MCF 10A (cell line): ENCODE measurements around the gene C11orf65. TPM values are rescaled to one million over a fixed set of nuclear protein-coding genes. Genes with fewer than 3 reads are reported as not detected.

Experiments
- BruUV-seq: library from RNA; stranded (reverse); fragments of 400-500 nt; replicated peaks from 2 replicates; lab custom pipeline; 2021; lab: Mats Ljungman, UMichigan
- CTCF ChIA-PET: fragments of 300-600 bp; sonication (Branson Sonifier 250); formaldehyde crosslinking; extraction: SDS; loops from one replicate; lab custom pipeline; 2021; ENCODE audit warnings: antibody characterized with exemption, inconsistent platforms; lab: Yijun Ruan, JAX
- POLR2A ChIA-PET: fragments of 300-600, 350-650 bp; sonication (Branson Sonifier 250); formaldehyde crosslinking; extraction: SDS; loops from one replicate; lab custom pipeline; 2020; ENCODE audit warnings: antibody characterized with exemption, inconsistent platforms; lab: Yijun Ruan, JAX
- DNase-seq: peaks from one replicate; pipeline ENCODE4 v3.0.0-alpha.2; 2018; ENCODE audit not compliant: unreplicated experiment
- H3K27ac Mint-ChIP-seq: one replicate; pipeline ENCODE4 v1.8.0; 2022; ENCODE audit warnings: mild to moderate bottlenecking, low read depth, mixed read lengths; ENCODE audit not compliant: unreplicated experiment
- H3K27me3 Mint-ChIP-seq: one replicate; pipeline ENCODE4 v1.8.0; 2022; ENCODE audit warnings: mixed read lengths; ENCODE audit not compliant: insufficient read depth, unreplicated experiment
- H3K36me3 Mint-ChIP-seq: one replicate; pipeline ENCODE4 v1.8.0; 2022; ENCODE audit warnings: mild to moderate bottlenecking, moderate library complexity, mixed read lengths; ENCODE audit not compliant: insufficient read depth, unreplicated experiment
- H3K4me1 Mint-ChIP-seq: one replicate; pipeline ENCODE4 v1.8.0; 2022; ENCODE audit warnings: mixed read lengths; ENCODE audit not compliant: insufficient read depth, unreplicated experiment
- H3K4me3 Mint-ChIP-seq: one replicate; pipeline ENCODE4 v1.8.0; 2022; ENCODE audit warnings: mild to moderate bottlenecking, moderate library complexity, mixed read lengths; ENCODE audit not compliant: unreplicated experiment
- H3K9me3 Mint-ChIP-seq: one replicate; pipeline ENCODE4 v1.8.0; 2022; ENCODE audit warnings: mixed read lengths; ENCODE audit not compliant: unreplicated experiment
- CTCF ChIP-seq: fragments of 200-600 bp; IDR thresholded peaks from one replicate; pipeline ENCODE4 v1.8.0; 2022; ENCODE audit warnings: antibody characterized with exemption, mild to moderate bottlenecking; ENCODE audit not compliant: unreplicated experiment
- intact Hi-C: fragments of 100-400 bp; cut with micrococcal nuclease; formaldehyde crosslinking; loops from 2 replicates; pipeline ENCODE4 v1.14.1; 2022
- total RNA-seq: library from RNA; stranded (reverse); gene quantifications from 2 replicates; pipeline ENCODE4 v1.2.3, GENCODE V29; 2022

C11orf65 gene
- total RNA-seq, 1 experiment from 2014 or later: 1.4 TPM

DNA sequence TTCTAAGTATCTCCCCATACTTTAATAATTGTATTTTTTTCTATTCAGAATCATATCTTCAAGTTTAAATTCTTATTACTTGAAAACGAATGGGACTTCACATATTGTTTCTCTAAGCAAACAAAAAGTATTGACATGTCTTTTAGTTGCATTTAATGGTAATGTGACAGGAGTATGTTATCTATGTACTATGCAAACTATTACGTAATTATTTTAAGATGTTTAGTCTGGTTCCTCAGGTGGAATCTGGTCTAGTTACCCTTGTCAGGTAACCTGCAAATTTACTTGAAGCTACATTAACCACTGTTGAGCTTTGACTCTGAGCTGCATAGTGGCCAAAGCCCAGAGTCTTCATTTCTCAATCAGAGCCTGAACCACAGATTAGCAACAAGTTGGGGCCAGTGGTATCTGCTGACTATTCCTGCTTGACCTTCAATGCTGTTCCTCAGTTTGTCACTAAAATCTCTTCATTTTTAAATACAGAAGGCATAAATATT is 133.9 kb downstream of the C11orf65 start:
- Mint-ChIP-seq H3K36me3 (peaks cover 93% of the 10 kb centered on the region), H3K4me3 (no peak overlapping the region), H3K4me1 (no peaks in the 10 kb centered on the region), H3K9me3 (no peaks in the 10 kb centered on the region), H3K27me3 (no peaks in the 10 kb centered on the region), H3K27ac (no peak overlapping the region)
- BruUV-seq: no TSS peak
- DNase-seq: no peak
- ChIA-PET POLR2A (interaction anchor here (1.0 to 1.1 kb wide), 2 partner anchors 133 to 163 kb away, joined by 3 read pairs; no protein-coding TSS in a partner anchor), CTCF (interaction anchor here (1.6 kb wide), 1 partner anchor 316 kb away, joined by 7 read pairs; no protein-coding TSS in a partner anchor)
- no peak for TF ChIP-seq CTCF
- intact Hi-C loops: loop anchor here (10.0 kb wide), 1 partner anchor 1951 kb away; no protein-coding TSS in a partner anchor

Other genes with a start within 250 kb of the C11orf65 start
- gene NPAT, start 244.9 kb downstream of the C11orf65 start, total RNA-seq: 10.2 and 11.0 TPM in 2 replicates
- gene ATM, start 244.5 kb downstream of the C11orf65 start, total RNA-seq: 70.6 and 73.6 TPM in 2 replicates
- 0.79 and 1.1 TPM in 2 replicates for gene POGLUT3, start 30.9 kb upstream of the C11orf65 start, total RNA-seq
- gene EXPH5, start 126.2 kb upstream of the C11orf65 start, total RNA-seq: 9.2 and 17.9 TPM in 2 replicates
- 94.4 and 113 TPM in 2 replicates for gene DDX10, start 197.5 kb upstream of the C11orf65 start, total RNA-seq